Kidney (tissue), 14 donors: ENCODE data around the gene PSMB10. TPM values are rescaled to one million over a fixed set of nuclear protein-coding genes. Genes with fewer than 3 reads are reported as not detected.

Source experiments
- DNase-seq, 5 donors: peaks; one replicate each; pipeline ENCODE4 v3.0.0-alpha.2; 2013 to 2020
- FAIRE-seq: peaks from 2 replicates; lab custom pipeline; 2012; peaks lifted over from hg19 to GRCh38; lab: Jason Lieb, UNC
- H3K27ac ChIP-seq, 2 donors: one replicate each; pipeline ENCODE4 v1.7.0; 2013; ENCODE audit warnings: low read depth in 2 of 2, low read length in 2 of 2, inconsistent platforms in 1 of 2
- H3K27me3 ChIP-seq: one replicate; pipeline ENCODE4 v1.7.1; 2013; ENCODE audit warnings: low read length, inconsistent platforms; ENCODE audit not compliant: control insufficient read depth, insufficient read depth
- H3K36me3 ChIP-seq, 3 donors: one replicate each; pipeline versions ENCODE4 v1.7.0 to v1.7.1; 2013; ENCODE audit warnings: low read length in 3 of 3, control low read depth in 1 of 3, inconsistent platforms in 1 of 3; ENCODE audit not compliant: insufficient read depth in 3 of 3, control insufficient read depth in 2 of 3
- H3K4me1 ChIP-seq, 3 donors: one replicate each; pipeline versions ENCODE4 v1.7.0 to v1.7.1; 2013; ENCODE audit warnings: low read length in 3 of 3, inconsistent platforms in 1 of 3, low read depth in 1 of 3; ENCODE audit not compliant: control insufficient read depth in 2 of 3, insufficient read depth in 2 of 3
- H3K4me3 ChIP-seq, 3 donors: one replicate each; pipeline versions ENCODE4 v1.7.0 to v1.8.1; 2013; ENCODE audit warnings: low read length in 3 of 3, control low read depth in 1 of 3, inconsistent platforms in 1 of 3
- H3K9ac ChIP-seq, 3 donors: one replicate each; pipeline versions ENCODE4 v1.7.0 to v1.7.1; 2013; ENCODE audit warnings: low read length in 3 of 3, control low read depth in 1 of 3, inconsistent platforms in 1 of 3
- H3K9me3 ChIP-seq, 3 donors: one replicate each; pipeline versions ENCODE4 v1.7.0 to v1.7.1; 2013; ENCODE audit warnings: low read length in 3 of 3, control low read depth in 1 of 3, inconsistent platforms in 1 of 3; ENCODE audit not compliant: control insufficient read depth in 2 of 3, insufficient read depth in 1 of 3
- intact Hi-C: fragments of 100-400 bp; cut with DNase I; formaldehyde crosslinking; loops from one replicate; pipeline ENCODE4 v1.11.1; 2022
- polyA plus RNA-seq: library from polyadenylated mRNA; stranded (reverse); fragments of 350-450 nt; fragmentation: Illumina TruSeq; extraction: RNeasy Lipid Tissue Mini Kit (QIAGEN cat#74804); gene quantifications from one replicate; pipeline ENCODE4 v1.2.3, GENCODE V29; 2014; ENCODE audit warnings: low read depth, low replicate concordance; ENCODE audit not compliant: insufficient read depth
- total RNA-seq: library from RNA; stranded (reverse); fragmentation: NEBNext Ultra II Directional; extraction: Animal tissue kit (Norgen Biotek cat#: 25700); gene quantifications from one replicate; pipeline ENCODE4 v1.2.1, GENCODE V29; 2021
- TF ChIP-seq, protein P1 (sequence below): IDR thresholded peaks from 3 replicates; pipeline ENCODE4 v1.5.1; 2012; ENCODE audit warnings: mild to moderate bottlenecking, moderate library complexity, borderline replicate concordance; ENCODE audit not compliant: insufficient read depth; ENCODE audit errors: extremely low read depth
- donor health status: control.
- donor health status: control.
- donor health status: control.
- donor health status: control.
- donor health status: control.
- donor health status: DM: yes; HTN: yes; CAD: no.
- donor health status: Normal renal cell carcinoma (clear cell type).

The PSMB10 gene
- total and polyA plus RNA-seq, 2 donors from 2014 or later: 76.4 to 78.6 TPM

DNA sequence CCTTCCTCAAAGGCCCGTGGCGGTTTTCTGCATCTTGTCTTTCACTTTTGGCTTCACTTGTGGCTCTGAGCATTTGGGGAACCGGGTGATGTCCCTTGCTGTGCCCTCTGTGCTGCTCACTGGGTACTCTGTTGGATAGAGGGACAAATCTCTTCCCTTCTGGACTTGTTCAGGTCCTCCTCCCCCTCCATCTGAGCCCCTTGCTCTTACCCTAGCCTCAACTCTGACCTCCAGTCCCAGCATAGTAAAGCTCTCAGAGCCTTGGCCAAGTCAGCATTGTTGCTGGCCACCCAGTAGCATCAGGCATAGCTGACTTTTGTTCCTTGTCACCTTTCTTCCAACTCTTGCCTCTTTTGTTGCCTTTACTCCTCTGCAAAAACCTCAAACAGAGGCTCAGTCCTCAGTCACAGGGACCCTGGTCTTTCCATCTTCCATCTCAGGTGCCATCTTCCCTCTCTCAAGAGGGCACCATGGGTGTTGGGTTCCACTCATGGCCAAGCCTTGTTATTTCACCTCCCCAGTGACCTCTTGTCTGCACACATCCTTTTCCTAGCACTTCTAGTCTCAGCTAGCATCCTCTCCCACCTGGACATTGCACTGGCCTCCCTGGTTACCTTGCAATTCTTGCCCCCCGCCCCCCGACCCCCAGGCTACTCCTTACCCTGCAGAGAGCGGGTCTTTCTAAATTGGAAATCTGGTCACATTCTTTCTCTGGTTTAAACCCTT lies 393 bp upstream of the PSMB10 start:
- Histone ChIP-seq H3K4me3 (peak overlapping the region; percentile 70 to 86 (median 84)), H3K9ac (peak overlapping the region; percentile 52 to 93 (median 59)), H3K4me1 (peaks cover 0 to 25% (median 11%) of the 10 kb centered on the region in 3 donors), H3K9me3 (no peaks in the 10 kb centered on the region), H3K27me3 (no peaks in the 10 kb centered on the region), H3K36me3 (peaks cover 0 to 6% (median 2%) of the 10 kb centered on the region in 3 donors), H3K27ac (peak overlapping the region; percentile 90 to 92)
- DNase-seq (peak in 2 of 5 donors; percentile 61 to 78), FAIRE-seq (no peak)
- TF ChIP-seq, protein P1, sequence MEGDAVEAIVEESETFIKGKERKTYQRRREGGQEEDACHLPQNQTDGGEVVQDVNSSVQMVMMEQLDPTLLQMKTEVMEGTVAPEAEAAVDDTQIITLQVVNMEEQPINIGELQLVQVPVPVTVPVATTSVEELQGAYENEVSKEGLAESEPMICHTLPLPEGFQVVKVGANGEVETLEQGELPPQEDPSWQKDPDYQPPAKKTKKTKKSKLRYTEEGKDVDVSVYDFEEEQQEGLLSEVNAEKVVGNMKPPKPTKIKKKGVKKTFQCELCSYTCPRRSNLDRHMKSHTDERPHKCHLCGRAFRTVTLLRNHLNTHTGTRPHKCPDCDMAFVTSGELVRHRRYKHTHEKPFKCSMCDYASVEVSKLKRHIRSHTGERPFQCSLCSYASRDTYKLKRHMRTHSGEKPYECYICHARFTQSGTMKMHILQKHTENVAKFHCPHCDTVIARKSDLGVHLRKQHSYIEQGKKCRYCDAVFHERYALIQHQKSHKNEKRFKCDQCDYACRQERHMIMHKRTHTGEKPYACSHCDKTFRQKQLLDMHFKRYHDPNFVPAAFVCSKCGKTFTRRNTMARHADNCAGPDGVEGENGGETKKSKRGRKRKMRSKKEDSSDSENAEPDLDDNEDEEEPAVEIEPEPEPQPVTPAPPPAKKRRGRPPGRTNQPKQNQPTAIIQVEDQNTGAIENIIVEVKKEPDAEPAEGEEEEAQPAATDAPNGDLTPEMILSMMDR: no peak
- intact Hi-C loops: no loop called here

DNA sequence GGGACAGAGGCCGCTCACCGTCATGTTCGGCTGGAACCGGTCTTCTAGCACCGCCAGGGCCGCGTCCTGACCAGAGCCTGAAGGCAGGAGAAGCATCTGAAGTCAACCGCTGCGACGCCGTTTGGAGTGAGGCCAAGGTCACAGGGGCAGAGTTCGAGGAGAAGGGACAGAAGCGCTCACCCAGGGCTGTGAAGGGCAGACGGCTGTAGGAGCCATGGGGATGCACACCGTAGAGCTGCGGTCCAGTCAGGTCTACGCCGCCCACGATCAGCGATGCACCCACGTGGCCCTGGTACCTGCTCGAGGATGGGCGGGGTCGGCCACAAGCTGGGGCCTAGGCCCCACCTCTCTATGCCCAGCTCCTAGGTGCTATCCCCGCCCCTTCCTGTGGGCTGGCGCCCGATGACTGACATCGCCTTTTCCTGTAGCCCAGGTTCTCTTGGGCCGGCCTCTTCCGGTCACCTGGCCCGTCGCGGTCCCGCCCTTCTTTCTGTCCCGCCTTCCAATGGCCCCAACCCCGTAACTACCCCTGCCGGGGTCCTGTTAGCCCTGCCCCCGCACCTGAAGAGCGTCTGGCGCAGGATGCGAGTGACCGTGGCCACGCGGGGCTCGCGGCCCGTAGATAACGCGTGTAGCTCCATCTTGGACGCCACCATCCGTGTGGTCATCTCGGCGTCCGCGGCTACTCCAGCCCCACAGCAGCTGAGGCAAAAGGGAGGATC lies 1.1 kb downstream of the PSMB10 start:
- FAIRE-seq: peak; percentile 82
- H3K4me1 ChIP-seq: peaks cover 0 to 25% (median 11%) of the 10 kb centered on the region in 3 donors
- no peaks in the 10 kb centered on the region for H3K9me3 ChIP-seq
- intact Hi-C loops: no loop called here
- TF ChIP-seq, protein P1: no peak
- peaks cover 0 to 2% (median 0%) of the 10 kb centered on the region in 3 donors for H3K36me3 ChIP-seq
- no peaks in the 10 kb centered on the region for H3K27me3 ChIP-seq
- peak overlapping the region; percentile 80 to 93 (median 84) for H3K9ac ChIP-seq
- H3K4me3 ChIP-seq: peak overlapping the region; percentile 70 to 86 (median 84)
- DNase-seq: peak; percentile 97 to 99 (median 98)
- peak overlapping the region; percentile 90 to 92 for H3K27ac ChIP-seq

DNA sequence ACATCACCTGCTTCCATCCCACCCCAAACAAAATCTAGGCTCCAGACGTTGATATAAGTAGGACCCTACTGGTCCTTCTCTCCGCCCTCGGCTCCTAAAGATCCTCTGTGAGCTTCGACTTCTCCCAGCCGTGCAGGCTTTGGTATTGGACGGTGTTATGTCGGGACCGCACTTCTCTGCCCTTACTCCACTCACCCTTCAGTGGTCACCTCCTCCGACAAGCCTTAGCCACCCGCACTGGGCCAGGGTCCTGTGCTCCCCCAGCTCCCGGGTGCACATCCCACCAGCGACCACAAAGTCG lies 1.6 kb downstream of the PSMB10 start:
- H3K27ac ChIP-seq: peak overlapping the region; percentile 90 to 92
- DNase-seq: no peak
- peak overlapping the region; percentile 70 to 86 (median 84) for H3K4me3 ChIP-seq
- no peak for FAIRE-seq
- H3K36me3 ChIP-seq: peaks cover 0 to 4% (median 2%) of the 10 kb centered on the region in 3 donors
- no peaks in the 10 kb centered on the region for H3K27me3 ChIP-seq
- peak overlapping the region; percentile 54 to 70 (median 65) for H3K9ac ChIP-seq
- TF ChIP-seq, protein P1: no peak
- intact Hi-C loops: no loop called here
- H3K4me1 ChIP-seq: peaks cover 0 to 22% (median 11%) of the 10 kb centered on the region in 3 donors
- no peaks in the 10 kb centered on the region for H3K9me3 ChIP-seq
